Trophoblast cell (in vitro differentiated cells and primary cell): ENCODE measurements around the gene KCNT1.
"Not testable (repeated sequence)": the region's sequence is repeated elsewhere in the genome, so short reads cannot be mapped to it uniquely, and the experiment has no call there.

ENCODE experiments used
- DNase-seq, 2 donors: peaks; one replicate each; pipeline ENCODE4 v3.0.0-alpha.2; 2016
- H2AFZ ChIP-seq: 2 replicates; pipeline ENCODE4 v1.6.1; 2013; ENCODE audit warnings: low read length, moderate library complexity, mild to moderate bottlenecking; ENCODE audit not compliant: insufficient read depth, poor library complexity
- H2AK5ac ChIP-seq: 2 replicates; pipeline ENCODE4 v1.6.1; 2013; ENCODE audit warnings: mild to moderate bottlenecking, low read length
- H2BK120ac ChIP-seq: 2 replicates; pipeline ENCODE4 v1.6.1; 2013; ENCODE audit warnings: low read length, mild to moderate bottlenecking, moderate library complexity; ENCODE audit not compliant: insufficient read depth, poor library complexity
- H2BK12ac ChIP-seq: 2 replicates; pipeline ENCODE4 v1.6.1; 2013; ENCODE audit warnings: mild to moderate bottlenecking, low read length, moderate library complexity
- H2BK5ac ChIP-seq: 2 replicates; pipeline ENCODE4 v1.6.1; 2013; ENCODE audit warnings: low read length, low read depth, moderate library complexity, mild to moderate bottlenecking; ENCODE audit not compliant: poor library complexity
- H3K14ac ChIP-seq: 2 replicates; pipeline ENCODE4 v1.6.1; 2013; ENCODE audit warnings: mild to moderate bottlenecking, low read length
- H3K18ac ChIP-seq: 2 replicates; pipeline ENCODE4 v1.6.1; 2013; ENCODE audit warnings: mild to moderate bottlenecking, low read length
- H3K23ac ChIP-seq: 2 replicates; pipeline ENCODE4 v1.6.1; 2013; ENCODE audit warnings: low read length
- H3K27ac ChIP-seq: 2 replicates; pipeline ENCODE4 v1.5.1; 2013; ENCODE audit warnings: low read depth, mild to moderate bottlenecking, inconsistent platforms, low read length, moderate library complexity
- H3K27me3 ChIP-seq: 2 replicates; pipeline ENCODE4 v1.6.1; 2013; ENCODE audit warnings: inconsistent platforms, mild to moderate bottlenecking, low read length, moderate library complexity; ENCODE audit not compliant: insufficient read depth
- H3K36me3 ChIP-seq, 2 experiments: 1 replicate in 1 of 2; 2 replicates in 1 of 2; pipeline ENCODE4 v1.6.1; 2013; ENCODE audit warnings: low read length in 2 of 2, mild to moderate bottlenecking in 2 of 2, moderate library complexity in 1 of 2; ENCODE audit not compliant: insufficient read depth in 2 of 2, control insufficient read depth in 1 of 2
- H3K4ac ChIP-seq: 2 replicates; pipeline ENCODE4 v1.6.1; 2013; ENCODE audit warnings: low read depth, mild to moderate bottlenecking, low read length, moderate library complexity
- H3K4me1 ChIP-seq, 2 experiments: 1 replicate in 1 of 2; 2 replicates in 1 of 2; pipeline ENCODE4 v1.6.1; 2013; ENCODE audit warnings: low read length in 2 of 2, mild to moderate bottlenecking in 2 of 2, moderate library complexity in 1 of 2; ENCODE audit not compliant: insufficient read depth in 2 of 2, control insufficient read depth in 1 of 2
- H3K4me2 ChIP-seq: 2 replicates; pipeline ENCODE4 v1.6.1; 2013; ENCODE audit warnings: inconsistent platforms, mild to moderate bottlenecking, low read length, moderate library complexity
- H3K4me3 ChIP-seq: 2 replicates; pipeline ENCODE4 v1.5.1; 2013; ENCODE audit warnings: mild to moderate bottlenecking, low read depth, low read length, inconsistent platforms
- H3K79me1 ChIP-seq: one replicate; pipeline ENCODE4 v1.6.1; 2013; ENCODE audit warnings: low read length
- H3K79me2 ChIP-seq: 2 replicates; pipeline ENCODE4 v1.6.1; 2013; ENCODE audit warnings: low read length, mild to moderate bottlenecking; ENCODE audit not compliant: control insufficient read depth, insufficient read depth, poor library complexity
- H3K9ac ChIP-seq: 2 replicates; pipeline ENCODE4 v1.6.1; 2013; ENCODE audit warnings: mild to moderate bottlenecking, low read length
- H3K9me3 ChIP-seq: 2 replicates; pipeline ENCODE4 v1.6.1; 2013; ENCODE audit warnings: low read depth, mild to moderate bottlenecking, control low read depth, inconsistent platforms, low read length; ENCODE audit not compliant: insufficient read depth
- H4K12ac ChIP-seq: 2 replicates; pipeline ENCODE4 v1.6.1; 2013; ENCODE audit warnings: low read depth, mild to moderate bottlenecking, low read length, moderate library complexity
- H4K8ac ChIP-seq: 2 replicates; pipeline ENCODE4 v1.6.1; 2013; ENCODE audit warnings: low read depth, mild to moderate bottlenecking, low read length, moderate library complexity
- H4K91ac ChIP-seq: one replicate; pipeline ENCODE4 v1.6.1; 2013; ENCODE audit warnings: low read depth, mild to moderate bottlenecking, low read length, moderate library complexity
- WGBS: extraction: QIAGEN DNeasy Blood & Tissue Kit; methylation state at CpG from one replicate; pipeline ENCODE4 v1.1.7; 2013; ENCODE audit warnings: missing lambda C conversion rate; ENCODE audit not compliant: insufficient read length, insufficient coverage; ENCODE audit errors: extremely low coverage; 5-methylcytosine and 5-hydroxymethylcytosine counted together

KCNT1 gene

GRCh38 chr9:135666534-135667462 is 35.2 kb upstream of the KCNT1 start:
- H2AK5ac ChIP-seq: no peak overlapping the region
- H3K27ac ChIP-seq: no peak overlapping the region
- H3K23ac ChIP-seq: no peak overlapping the region
- no peaks in the 10 kb centered on the region for H3K27me3 ChIP-seq
- H3K79me2 ChIP-seq: no peaks in the 10 kb centered on the region
- no peak overlapping the region for H2BK120ac ChIP-seq
- no peak overlapping the region for H4K12ac ChIP-seq
- no peak overlapping the region for H4K91ac ChIP-seq
- no CpG with 5 or more reads among the region's 29 CpGs for WGBS
- H3K18ac ChIP-seq: no peak overlapping the region
- no peak overlapping the region for H3K4me2 ChIP-seq
- H3K4me3 ChIP-seq: no peak overlapping the region
- no peak overlapping the region for H3K9ac ChIP-seq
- H3K14ac ChIP-seq: no peak overlapping the region
- no peaks in the 10 kb centered on the region for H3K79me1 ChIP-seq
- H2BK12ac ChIP-seq: no peak overlapping the region
- H2AFZ ChIP-seq: no peak overlapping the region
- H3K9me3 ChIP-seq: peaks cover 28% of the 10 kb centered on the region
- no peak overlapping the region for H4K8ac ChIP-seq
- no peaks in the 10 kb centered on the region for H3K36me3 ChIP-seq
- no peak overlapping the region for H2BK5ac ChIP-seq
- H3K4ac ChIP-seq: no peak overlapping the region
- H3K4me1 ChIP-seq: no peaks in the 10 kb centered on the region
- DNase-seq: no peak

DNA sequence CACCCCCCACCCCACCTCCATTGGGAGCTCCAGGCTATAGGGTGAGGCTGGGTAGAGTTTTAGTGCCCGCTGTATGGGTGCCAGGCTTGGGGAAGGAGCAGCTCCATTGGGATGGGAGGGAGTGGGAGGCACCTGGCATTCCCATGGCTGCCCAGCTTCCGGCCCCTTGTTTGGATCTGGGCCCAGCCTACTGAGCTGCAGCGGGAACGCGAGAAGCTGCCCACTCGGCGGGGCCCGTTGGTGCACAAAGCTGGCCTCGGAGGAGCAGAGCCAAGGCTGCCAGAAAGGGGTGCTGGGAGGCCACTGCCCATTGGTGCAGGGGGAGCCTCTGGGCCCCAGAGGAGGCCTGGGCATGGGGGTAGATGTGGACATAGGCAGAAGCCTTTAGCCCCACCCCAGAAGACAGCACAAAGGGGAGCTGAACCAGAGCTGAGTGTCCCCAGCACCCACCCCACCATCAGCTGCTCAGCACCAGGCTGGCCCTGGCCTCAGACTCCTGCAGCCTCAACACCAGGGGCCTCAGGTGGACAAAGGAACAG is 34.5 kb upstream of the KCNT1 start:
- H3K27ac ChIP-seq: no peak overlapping the region
- no peaks in the 10 kb centered on the region for H3K27me3 ChIP-seq
- H2AK5ac ChIP-seq: no peak overlapping the region
- no peak overlapping the region for H3K9ac ChIP-seq
- H3K23ac ChIP-seq: no peak overlapping the region
- no peaks in the 10 kb centered on the region for H3K79me1 ChIP-seq
- H4K91ac ChIP-seq: no peak overlapping the region
- no peak for DNase-seq
- H3K9me3 ChIP-seq: peaks cover 28% of the 10 kb centered on the region
- no CpG with 5 or more reads among the region's 9 CpGs for WGBS
- H2AFZ ChIP-seq: no peak overlapping the region
- H3K4me1 ChIP-seq: no peaks in the 10 kb centered on the region
- H3K4me2 ChIP-seq: no peak overlapping the region
- H3K4me3 ChIP-seq: no peak overlapping the region
- H3K36me3 ChIP-seq: no peaks in the 10 kb centered on the region
- no peak overlapping the region for H2BK12ac ChIP-seq
- no peak overlapping the region for H4K8ac ChIP-seq
- H2BK5ac ChIP-seq: no peak overlapping the region
- H3K79me2 ChIP-seq: no peaks in the 10 kb centered on the region
- H3K4ac ChIP-seq: no peak overlapping the region
- H3K18ac ChIP-seq: no peak overlapping the region
- no peak overlapping the region for H3K14ac ChIP-seq
- H4K12ac ChIP-seq: no peak overlapping the region
- H2BK120ac ChIP-seq: no peak overlapping the region

- not testable (repeated sequence) for H3K4me1 ChIP-seq, H3K36me3 ChIP-seq, H3K9ac ChIP-seq, H3K4ac ChIP-seq, DNase-seq, H3K79me1 ChIP-seq, H3K27ac ChIP-seq, H3K4me3 ChIP-seq, H3K18ac ChIP-seq, H2BK5ac ChIP-seq, H2AK5ac ChIP-seq, H4K12ac ChIP-seq, H2AFZ ChIP-seq, H3K4me2 ChIP-seq, H4K91ac ChIP-seq, H3K79me2 ChIP-seq, H3K14ac ChIP-seq, H3K23ac ChIP-seq, H2BK120ac ChIP-seq, H3K27me3 ChIP-seq, H2BK12ac ChIP-seq, H4K8ac ChIP-seq
- no CpG with 5 or more reads among the region's 5 CpGs for WGBS
- peaks cover 28% of the 10 kb centered on the region for H3K9me3 ChIP-seq
These were observed 33.0 kb upstream of the KCNT1 start for GRCh38 chr9:135669018-135669417.

DNA sequence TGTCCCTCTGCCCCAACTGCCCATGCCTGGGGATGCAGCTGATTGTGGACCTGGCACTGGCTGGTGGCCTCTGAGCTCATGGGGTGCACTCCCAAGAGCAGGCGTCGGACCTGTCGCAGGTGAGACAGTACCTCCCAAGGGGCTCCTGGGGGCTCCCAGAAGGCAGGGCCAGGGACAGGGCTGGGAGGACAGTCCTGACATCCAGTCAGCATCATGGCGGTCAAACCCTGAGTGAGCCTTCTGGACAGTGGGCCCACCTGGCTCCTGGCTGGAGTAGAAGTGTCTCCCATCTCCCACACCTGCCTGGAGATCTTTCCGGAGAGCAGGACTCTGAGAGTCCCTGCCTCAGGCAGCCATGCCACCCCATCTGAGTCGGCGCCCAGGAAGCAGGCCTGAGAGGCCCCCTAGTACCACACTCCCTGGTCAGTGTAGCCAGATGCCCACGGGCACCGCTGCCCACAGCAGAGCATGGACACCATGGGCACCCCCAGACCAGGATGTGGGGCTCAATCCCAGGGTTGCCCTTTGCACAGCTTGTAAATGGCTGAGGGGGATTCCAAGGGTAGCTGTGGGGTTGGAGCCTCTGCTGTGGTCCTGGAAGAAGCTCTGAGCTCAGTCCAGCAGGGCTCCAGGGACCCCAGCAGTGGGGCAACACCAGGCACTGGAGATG is 32.2 kb upstream of the KCNT1 start:
- H4K8ac ChIP-seq: no peak overlapping the region
- H2BK5ac ChIP-seq: no peak overlapping the region
- no peaks in the 10 kb centered on the region for H3K27me3 ChIP-seq
- no peak overlapping the region for H4K91ac ChIP-seq
- no peak overlapping the region for H2AFZ ChIP-seq
- no peak overlapping the region for H3K14ac ChIP-seq
- no peak overlapping the region for H4K12ac ChIP-seq
- no peak overlapping the region for H3K18ac ChIP-seq
- WGBS: no CpG with 5 or more reads among the region's 9 CpGs
- H3K23ac ChIP-seq: no peak overlapping the region
- H3K4ac ChIP-seq: no peak overlapping the region
- H3K4me3 ChIP-seq: no peak overlapping the region
- H2BK12ac ChIP-seq: no peak overlapping the region
- no peak for DNase-seq
- no peak overlapping the region for H3K27ac ChIP-seq
- peaks cover 28% of the 10 kb centered on the region for H3K9me3 ChIP-seq
- H3K4me2 ChIP-seq: no peak overlapping the region
- H3K4me1 ChIP-seq: no peaks in the 10 kb centered on the region
- no peaks in the 10 kb centered on the region for H3K36me3 ChIP-seq
- no peaks in the 10 kb centered on the region for H3K79me1 ChIP-seq
- H2AK5ac ChIP-seq: no peak overlapping the region
- no peak overlapping the region for H3K9ac ChIP-seq
- H3K79me2 ChIP-seq: no peaks in the 10 kb centered on the region
- no peak overlapping the region for H2BK120ac ChIP-seq
